GM23338 (cell line): ENCODE measurements around the gene NID2.

Source experiments
- CREB1 ChIP-seq: fragments of 250-450 bp; sonication (Bioruptor Pico); IDR thresholded peaks from 2 replicates; pipeline ENCODE4 v1.5.0; 2020; ENCODE audit warnings: low read depth, mild to moderate bottlenecking, moderate library complexity
- ETS1 ChIP-seq: IDR thresholded peaks from 2 replicates; pipeline ENCODE4 v1.6.1; 2016; ENCODE audit warnings: antibody characterized with exemption
- EZH2 ChIP-seq: fragments of 200-600 bp; sonication (generic); IDR thresholded peaks from one replicate; pipeline ENCODE4 v1.8.0; 2017; ENCODE audit warnings: antibody characterized with exemption, mild to moderate bottlenecking, low read depth; ENCODE audit not compliant: unreplicated experiment
- EZH2phosphoT487 ChIP-seq: fragments of 200-600 bp; sonication (generic); IDR thresholded peaks from one replicate; pipeline ENCODE4 v1.8.1; 2018; ENCODE audit warnings: antibody characterized with exemption; ENCODE audit not compliant: unreplicated experiment
- JUNB ChIP-seq: IDR thresholded peaks from one replicate; pipeline ENCODE4 v1.6.1; 2016; ENCODE audit warnings: antibody characterized with exemption; ENCODE audit not compliant: unreplicated experiment
- NANOG ChIP-seq: IDR thresholded peaks from 2 replicates; pipeline ENCODE4 v1.6.1; 2016; ENCODE audit warnings: antibody characterized with exemption, borderline replicate concordance
- POLR2AphosphoS5 ChIP-seq: IDR thresholded peaks from 2 replicates; pipeline ENCODE4 v1.6.1; 2016; ENCODE audit warnings: antibody characterized with exemption, low read depth
- STAT1 ChIP-seq: IDR thresholded peaks from one replicate; pipeline ENCODE4 v1.6.1; 2016; ENCODE audit warnings: antibody characterized with exemption; ENCODE audit not compliant: unreplicated experiment
- ZNF114 ChIP-seq: fragments of 250-450 bp; sonication (Bioruptor Pico); IDR thresholded peaks from 2 replicates; pipeline ENCODE4 v1.5.0; 2020; ENCODE audit warnings: mild to moderate bottlenecking, moderate library complexity
- ZNF331 ChIP-seq: fragments of 250-450 bp; sonication (Bioruptor Pico); IDR thresholded peaks from 2 replicates; pipeline ENCODE4 v1.5.0; 2020; ENCODE audit warnings: low read depth, mild to moderate bottlenecking, moderate library complexity
- ZNF462 ChIP-seq: fragments of 250-450 bp; sonication (Bioruptor Pico); IDR thresholded peaks from 2 replicates; pipeline ENCODE4 v1.5.0; 2020; ENCODE audit warnings: mild to moderate bottlenecking, moderate library complexity
- TF ChIP-seq, protein P1 (sequence below): IDR thresholded peaks from one replicate; pipeline ENCODE4 v1.6.1; 2018; ENCODE audit warnings: antibody characterized with exemption; ENCODE audit not compliant: unreplicated experiment
- TF ChIP-seq, protein P2 (sequence below), 2 experiments: fragments of 200-600 bp in 1 of 2; sonication (generic) in 1 of 2; conservative IDR thresholded peaks; 2 replicates each; pipeline versions ENCODE4 v1.5.1 to v1.6.1; 2016 to 2017; ENCODE audit warnings: antibody characterized with exemption in 2 of 2, low read depth in 2 of 2, mild to moderate bottlenecking in 2 of 2, moderate library complexity in 1 of 2

GRCh38 chr14:51977075-51977474 lies 91.8 kb downstream of the NID2 start:
- TF ChIP-seq, protein P1, sequence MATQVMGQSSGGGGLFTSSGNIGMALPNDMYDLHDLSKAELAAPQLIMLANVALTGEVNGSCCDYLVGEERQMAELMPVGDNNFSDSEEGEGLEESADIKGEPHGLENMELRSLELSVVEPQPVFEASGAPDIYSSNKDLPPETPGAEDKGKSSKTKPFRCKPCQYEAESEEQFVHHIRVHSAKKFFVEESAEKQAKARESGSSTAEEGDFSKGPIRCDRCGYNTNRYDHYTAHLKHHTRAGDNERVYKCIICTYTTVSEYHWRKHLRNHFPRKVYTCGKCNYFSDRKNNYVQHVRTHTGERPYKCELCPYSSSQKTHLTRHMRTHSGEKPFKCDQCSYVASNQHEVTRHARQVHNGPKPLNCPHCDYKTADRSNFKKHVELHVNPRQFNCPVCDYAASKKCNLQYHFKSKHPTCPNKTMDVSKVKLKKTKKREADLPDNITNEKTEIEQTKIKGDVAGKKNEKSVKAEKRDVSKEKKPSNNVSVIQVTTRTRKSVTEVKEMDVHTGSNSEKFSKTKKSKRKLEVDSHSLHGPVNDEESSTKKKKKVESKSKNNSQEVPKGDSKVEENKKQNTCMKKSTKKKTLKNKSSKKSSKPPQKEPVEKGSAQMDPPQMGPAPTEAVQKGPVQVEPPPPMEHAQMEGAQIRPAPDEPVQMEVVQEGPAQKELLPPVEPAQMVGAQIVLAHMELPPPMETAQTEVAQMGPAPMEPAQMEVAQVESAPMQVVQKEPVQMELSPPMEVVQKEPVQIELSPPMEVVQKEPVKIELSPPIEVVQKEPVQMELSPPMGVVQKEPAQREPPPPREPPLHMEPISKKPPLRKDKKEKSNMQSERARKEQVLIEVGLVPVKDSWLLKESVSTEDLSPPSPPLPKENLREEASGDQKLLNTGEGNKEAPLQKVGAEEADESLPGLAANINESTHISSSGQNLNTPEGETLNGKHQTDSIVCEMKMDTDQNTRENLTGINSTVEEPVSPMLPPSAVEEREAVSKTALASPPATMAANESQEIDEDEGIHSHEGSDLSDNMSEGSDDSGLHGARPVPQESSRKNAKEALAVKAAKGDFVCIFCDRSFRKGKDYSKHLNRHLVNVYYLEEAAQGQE, result no peak
- TF ChIP-seq EZH2, result no peak
- no peak for TF ChIP-seq STAT1
- TF ChIP-seq, protein P2, sequence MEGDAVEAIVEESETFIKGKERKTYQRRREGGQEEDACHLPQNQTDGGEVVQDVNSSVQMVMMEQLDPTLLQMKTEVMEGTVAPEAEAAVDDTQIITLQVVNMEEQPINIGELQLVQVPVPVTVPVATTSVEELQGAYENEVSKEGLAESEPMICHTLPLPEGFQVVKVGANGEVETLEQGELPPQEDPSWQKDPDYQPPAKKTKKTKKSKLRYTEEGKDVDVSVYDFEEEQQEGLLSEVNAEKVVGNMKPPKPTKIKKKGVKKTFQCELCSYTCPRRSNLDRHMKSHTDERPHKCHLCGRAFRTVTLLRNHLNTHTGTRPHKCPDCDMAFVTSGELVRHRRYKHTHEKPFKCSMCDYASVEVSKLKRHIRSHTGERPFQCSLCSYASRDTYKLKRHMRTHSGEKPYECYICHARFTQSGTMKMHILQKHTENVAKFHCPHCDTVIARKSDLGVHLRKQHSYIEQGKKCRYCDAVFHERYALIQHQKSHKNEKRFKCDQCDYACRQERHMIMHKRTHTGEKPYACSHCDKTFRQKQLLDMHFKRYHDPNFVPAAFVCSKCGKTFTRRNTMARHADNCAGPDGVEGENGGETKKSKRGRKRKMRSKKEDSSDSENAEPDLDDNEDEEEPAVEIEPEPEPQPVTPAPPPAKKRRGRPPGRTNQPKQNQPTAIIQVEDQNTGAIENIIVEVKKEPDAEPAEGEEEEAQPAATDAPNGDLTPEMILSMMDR (conservative IDR thresholded peaks at IDR 0.05; ENCODE audit: low read depth in 2 of 2), result no peak
- TF ChIP-seq NANOG, result no peak
- no peak for TF ChIP-seq ZNF462 (CRISPR knock-in tag)
- no peak for TF ChIP-seq EZH2phosphoT487
- no peak for TF ChIP-seq POLR2AphosphoS5
- no peak for TF ChIP-seq ETS1
- TF ChIP-seq CREB1 (CRISPR knock-in tag), result no peak
- no peak for TF ChIP-seq JUNB
- TF ChIP-seq ZNF114 (CRISPR knock-in tag), result no peak
- no peak for TF ChIP-seq ZNF331 (CRISPR knock-in tag)
